Psoas muscle (tissue), 8 donors: ENCODE measurements around the gene PLPPR1. TPM values are rescaled to one million over a fixed set of nuclear protein-coding genes. Genes with fewer than 3 reads are reported as not detected.

Experiments
- ATAC-seq, 4 donors: fragments of 200-7000 bp; cut with Tn5 transposase; one replicate each; pipeline ENCODE4 v1.9.1; 2020; ENCODE audit warnings: moderate library complexity in 3 of 4, mild to moderate bottlenecking in 2 of 4
- DNase-seq, 2 donors: peaks; one replicate each; pipeline ENCODE4 v3.0.0-alpha.2; 2020
- H3K27ac ChIP-seq: fragments of 200-600 bp; one replicate; pipeline ENCODE4 v1.8.0; 2022
- H3K27me3 ChIP-seq, 3 donors: fragments of 200-600 bp in 1 of 3; one replicate each; pipeline versions ENCODE4 v1.6.1 to v1.8.0; 2013 to 2022; ENCODE audit warnings: low read length in 2 of 3, mild to moderate bottlenecking in 2 of 3, moderate library complexity in 1 of 3; ENCODE audit not compliant: insufficient read depth in 3 of 3
- H3K36me3 ChIP-seq, 2 donors: fragments of 200-600 bp in 1 of 2; one replicate each; pipeline versions ENCODE4 v1.6.1 to v1.8.0; 2013 to 2022; ENCODE audit warnings: low read depth in 1 of 2, mild to moderate bottlenecking in 1 of 2, moderate library complexity in 1 of 2; ENCODE audit not compliant: insufficient read depth in 1 of 2
- H3K4me1 ChIP-seq: fragments of 200-600 bp; one replicate; pipeline ENCODE4 v1.8.0; 2022
- H3K4me3 ChIP-seq: fragments of 200-600 bp; one replicate; pipeline ENCODE4 v1.8.0; 2022; ENCODE audit warnings: mild to moderate bottlenecking
- H3K9me3 ChIP-seq: fragments of 200-600 bp; one replicate; pipeline ENCODE4 v1.8.0; 2022
- WGBS, 3 donors: extraction: QIAGEN DNeasy Blood & Tissue Kit; methylation state at CpG; one replicate each; pipeline versions ENCODE4 v1.1.6 to v1.1.7; 2013; 5-methylcytosine and 5-hydroxymethylcytosine counted together
- intact Hi-C, 2 donors: fragments of 100-400 bp; cut with DNase I; formaldehyde crosslinking; loops; one replicate each; pipeline versions ENCODE4 v1.11.0 to v1.14.2; 2022
- polyA plus RNA-seq, 3 donors: library from polyadenylated mRNA; stranded (reverse); fragments of 200-250 nt; gene quantifications; one replicate each; pipeline ENCODE4 v1.2.3, GENCODE V29; 2013
- total RNA-seq, 4 donors: library from RNA; stranded (reverse); fragmentation: NEBNext Ultra II Directional in 2 of 4; extraction: Animal tissue kit (Norgen Biotek cat#: 25700) in 2 of 4; gene quantifications; one replicate each; pipeline versions ENCODE4 v1.2.1 to v1.2.4, GENCODE V29; 2021 to 2023
- TF ChIP-seq, protein P1 (sequence below): fragments of 200-600 bp; IDR thresholded peaks from one replicate; pipeline ENCODE4 v1.8.0; 2022; ENCODE audit warnings: antibody characterized with exemption
- donor health status: healthy with polysubstance abuse.
- donor health status: DM: no; HTN: no; CAD: no; lungs with moderate emphysema.
- donor health status: Bipolar disorder and iron deficiency.
- donor health status: healthy.
- donor health status: DM: yes; HTN: yes; CAD: no.
- donor health status: DM: no; HTN: no; CAD: no.
- donor health status: DM: no; HTN: no; CAD: no.
- donor health status: DM: yes; HTN: yes; CAD: no.

Gene PLPPR1
- total and polyA plus RNA-seq, 7 donors: 0.03 to 0.11 TPM; not detected in 5

DNA sequence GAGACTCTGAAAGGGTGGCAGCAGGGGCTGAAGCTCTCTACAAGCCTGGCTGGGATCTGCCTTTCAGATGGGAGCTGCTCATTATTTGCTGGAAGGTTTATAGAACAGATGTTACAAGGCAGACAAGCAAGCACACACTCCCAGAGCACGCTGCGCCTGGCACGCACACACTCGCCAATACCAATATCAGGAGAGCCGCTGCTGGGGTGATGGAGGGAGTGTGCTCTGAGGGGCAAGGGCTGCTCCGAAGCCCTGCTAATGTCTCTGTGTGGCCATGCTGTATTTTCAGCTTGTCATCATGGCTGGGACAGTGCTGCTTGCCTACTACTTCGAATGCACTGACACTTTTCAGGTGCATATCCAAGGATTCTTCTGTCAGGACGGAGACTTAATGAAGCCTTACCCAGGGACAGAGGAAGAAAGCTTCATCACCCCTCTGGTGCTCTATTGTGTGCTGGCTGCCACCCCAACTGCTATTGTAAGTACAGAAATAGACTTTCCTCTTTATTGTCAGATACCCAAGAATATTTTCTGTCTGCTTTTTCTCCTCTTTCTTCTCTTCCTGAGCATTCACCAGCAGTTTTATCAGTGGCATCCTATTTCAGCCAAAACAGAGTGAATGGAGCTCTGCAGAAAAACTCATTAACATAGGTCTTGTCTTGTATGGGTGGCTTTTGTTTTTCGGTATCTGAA, 241.2 kb downstream of the PLPPR1 start:
- no peaks in the 10 kb centered on the region for H3K27me3 ChIP-seq
- H3K36me3 ChIP-seq: no peaks in the 10 kb centered on the region
- H3K9me3 ChIP-seq: no peaks in the 10 kb centered on the region
- TF ChIP-seq, protein P1, sequence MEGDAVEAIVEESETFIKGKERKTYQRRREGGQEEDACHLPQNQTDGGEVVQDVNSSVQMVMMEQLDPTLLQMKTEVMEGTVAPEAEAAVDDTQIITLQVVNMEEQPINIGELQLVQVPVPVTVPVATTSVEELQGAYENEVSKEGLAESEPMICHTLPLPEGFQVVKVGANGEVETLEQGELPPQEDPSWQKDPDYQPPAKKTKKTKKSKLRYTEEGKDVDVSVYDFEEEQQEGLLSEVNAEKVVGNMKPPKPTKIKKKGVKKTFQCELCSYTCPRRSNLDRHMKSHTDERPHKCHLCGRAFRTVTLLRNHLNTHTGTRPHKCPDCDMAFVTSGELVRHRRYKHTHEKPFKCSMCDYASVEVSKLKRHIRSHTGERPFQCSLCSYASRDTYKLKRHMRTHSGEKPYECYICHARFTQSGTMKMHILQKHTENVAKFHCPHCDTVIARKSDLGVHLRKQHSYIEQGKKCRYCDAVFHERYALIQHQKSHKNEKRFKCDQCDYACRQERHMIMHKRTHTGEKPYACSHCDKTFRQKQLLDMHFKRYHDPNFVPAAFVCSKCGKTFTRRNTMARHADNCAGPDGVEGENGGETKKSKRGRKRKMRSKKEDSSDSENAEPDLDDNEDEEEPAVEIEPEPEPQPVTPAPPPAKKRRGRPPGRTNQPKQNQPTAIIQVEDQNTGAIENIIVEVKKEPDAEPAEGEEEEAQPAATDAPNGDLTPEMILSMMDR: no peak
- no peak overlapping the region for H3K27ac ChIP-seq
- intact Hi-C loops: no loop called here
- DNase-seq (no peak), ATAC-seq (no peak)
- WGBS, 3 donors: 80 to 82% (median 81%) methylated on average over 9 of the region's 9 CpGs
- no peak overlapping the region for H3K4me3 ChIP-seq
- H3K4me1 ChIP-seq: no peaks in the 10 kb centered on the region

DNA sequence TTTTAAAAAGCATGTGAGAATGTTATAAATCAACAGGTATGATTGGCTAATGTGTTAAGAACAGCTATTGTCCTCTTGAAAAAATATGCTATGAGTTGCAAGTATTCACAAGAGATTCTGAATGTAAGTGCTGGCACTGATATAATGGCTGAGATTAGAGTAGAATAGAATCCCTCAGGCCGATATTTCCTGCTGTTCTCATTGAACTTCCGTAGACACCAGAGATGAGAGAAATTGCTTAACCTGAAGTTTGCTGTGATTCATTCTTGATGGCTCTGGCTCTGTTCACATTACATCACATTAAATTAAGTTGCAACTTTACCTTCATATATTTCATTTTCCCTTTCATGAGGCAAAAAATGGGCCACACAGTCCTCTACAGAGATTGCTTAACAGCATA, 241.8 kb downstream of the PLPPR1 start:
- WGBS, 3 donors: 55 to 66% (median 66%) methylated on average over 2 of the region's 2 CpGs

DNA sequence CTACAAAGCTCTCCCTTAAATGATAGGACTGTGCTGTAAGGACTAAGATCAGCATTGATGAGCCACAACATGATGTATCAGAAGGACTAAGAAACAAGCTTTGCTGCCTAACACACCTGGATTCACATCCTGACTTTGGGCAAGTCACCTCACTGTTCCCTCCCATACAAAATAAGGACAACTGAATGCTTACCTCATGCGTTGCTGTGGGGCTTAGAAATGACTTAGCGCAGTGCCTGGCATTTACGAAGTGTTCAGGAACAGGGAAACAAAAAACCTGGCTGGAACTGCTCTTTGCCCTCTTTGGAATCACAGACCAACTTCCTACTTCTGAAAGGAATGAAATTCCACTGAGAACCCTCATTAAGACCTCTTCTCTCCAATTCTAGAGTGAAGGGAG, 242.6 kb downstream of the PLPPR1 start:
- Histone ChIP-seq H3K4me1 (no peaks in the 10 kb centered on the region), H3K27me3 (no peaks in the 10 kb centered on the region), H3K4me3 (no peak overlapping the region), H3K9me3 (no peaks in the 10 kb centered on the region), H3K36me3 (no peaks in the 10 kb centered on the region), H3K27ac (no peak overlapping the region)
- no peak for ATAC-seq
- no peak for DNase-seq
- intact Hi-C loops: no loop called here
- TF ChIP-seq, protein P1: no peak
- 73 to 83% (median 80%) methylated on average over 3 of the region's 3 CpGs for WGBS, 3 donors

More for the DNA sequence above, 241.8 kb downstream of the PLPPR1 start:
- Histone ChIP-seq H3K27ac (no peak overlapping the region), H3K4me3 (no peak overlapping the region), H3K36me3 (no peaks in the 10 kb centered on the region), H3K27me3 (no peaks in the 10 kb centered on the region), H3K4me1 (no peaks in the 10 kb centered on the region), H3K9me3 (no peaks in the 10 kb centered on the region)
- TF ChIP-seq, protein P1: no peak
- DNase-seq (no peak), ATAC-seq (no peak)
- intact Hi-C loops: no loop called here

DNA sequence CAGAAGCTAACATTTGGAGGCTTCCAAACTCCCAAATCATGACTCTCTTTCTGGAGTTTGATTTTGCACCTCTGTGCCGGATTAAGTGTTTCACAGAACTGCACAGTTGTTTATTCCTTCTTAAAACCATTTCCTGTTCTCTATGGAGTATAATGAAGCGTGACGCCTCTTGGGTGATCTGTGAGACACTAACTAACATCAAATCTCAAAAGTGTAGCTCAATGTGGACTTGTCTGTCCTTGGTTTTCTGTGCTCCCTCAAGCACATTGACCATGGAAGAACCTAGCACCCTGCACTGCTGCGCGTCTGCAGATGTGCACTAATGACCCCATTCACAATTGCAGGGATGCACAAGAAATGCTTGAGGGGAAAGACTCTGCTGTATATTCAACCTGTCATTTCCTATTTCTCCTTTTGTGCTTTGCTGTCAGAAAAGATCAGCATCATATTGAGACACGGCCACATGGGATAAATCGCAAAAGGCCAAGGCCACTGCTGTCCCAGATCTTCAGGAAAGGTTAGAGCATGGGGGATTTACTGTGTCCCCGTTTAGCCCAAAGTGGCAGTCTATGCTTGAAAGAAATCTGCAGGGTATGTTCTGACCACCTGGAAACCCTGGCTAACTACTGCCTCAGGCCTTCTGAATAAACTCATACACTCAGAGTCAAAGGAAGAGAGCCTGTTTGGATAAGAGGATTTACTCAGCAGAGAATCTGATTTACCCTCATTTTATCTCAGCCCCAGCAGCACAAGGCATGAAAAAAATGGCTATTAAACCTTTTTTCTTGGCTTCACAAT, 246.6 kb downstream of the PLPPR1 start:
- no peak for ATAC-seq

More for the DNA sequence above, 246.6 kb downstream of the PLPPR1 start:
- Histone ChIP-seq H3K4me3 (no peak overlapping the region), H3K27ac (no peak overlapping the region), H3K36me3 (no peaks in the 10 kb centered on the region), H3K4me1 (no peaks in the 10 kb centered on the region), H3K27me3 (no peaks in the 10 kb centered on the region), H3K9me3 (no peaks in the 10 kb centered on the region)
- intact Hi-C loops: no loop called here
- 69 to 73% (median 71%) methylated on average over 8 of the region's 8 CpGs for WGBS, 3 donors
- TF ChIP-seq, protein P1: no peak
- DNase-seq: no peak
